Thoracic aorta (tissue), 2 donors: ENCODE measurements around the gene MICALL1. TPM values are rescaled to one million over a fixed set of nuclear protein-coding genes. Genes with fewer than 3 reads are reported as not detected.

ENCODE experiments used
- ATAC-seq: fragments of 150-250 bp; one replicate; pipeline ENCODE4 v1.8.0; 2017; ENCODE audit warnings: low read depth; ENCODE audit not compliant: insufficient number of reproducible peaks, low FRiP score
- DNase-seq: peaks from one replicate; pipeline ENCODE4 v3.0.0-alpha.2; 2020; ENCODE audit warnings: low spot score
- H3K27ac ChIP-seq, 2 donors: fragments of 200-600 bp; sonication (generic); 1 replicate in 1 of 2; 2 replicates in 1 of 2; pipeline ENCODE4 v1.5.1; 2016; ENCODE audit warnings: mild to moderate bottlenecking in 2 of 2, moderate library complexity in 2 of 2
- H3K27me3 ChIP-seq: fragments of 200-600 bp; sonication (generic); replicated peaks from 2 replicates; pipeline ENCODE4 v1.6.0; 2016; ENCODE audit warnings: mild to moderate bottlenecking; ENCODE audit not compliant: insufficient read depth
- H3K36me3 ChIP-seq: fragments of 200-600 bp; sonication (generic); one replicate; pipeline ENCODE4 v1.5.1; 2016
- H3K4me1 ChIP-seq, 2 donors: fragments of 200-600 bp; sonication (generic); 1 replicate in 1 of 2; 2 replicates in 1 of 2; pipeline versions ENCODE4 v1.5.1 to v1.6.0; 2016; ENCODE audit warnings: low read depth in 2 of 2, mild to moderate bottlenecking in 1 of 2; ENCODE audit not compliant: control insufficient read depth in 1 of 2
- H3K4me3 ChIP-seq: fragments of 200-600 bp; sonication (generic); 2 replicates; pipeline ENCODE4 v1.5.1; 2016; ENCODE audit warnings: mild to moderate bottlenecking
- H3K9me3 ChIP-seq: fragments of 200-600 bp; sonication (generic); 2 replicates; pipeline ENCODE4 v1.5.1; 2016
- CTCF ChIP-seq: fragments of 200-600 bp; sonication (generic); IDR thresholded peaks from one replicate; pipeline ENCODE4 v1.5.1; 2019; ENCODE audit warnings: antibody characterized with exemption
- total RNA-seq, 2 donors: library from RNA; depleted of rRNA; stranded (reverse); fragments of >200 nt; gene quantifications; one replicate each; pipeline versions ENCODE4 v1.1.0 to v1.2.3, GENCODE V29; 2016

Gene MICALL1
- total RNA-seq, 2 donors from 2014 or later = 16.8 to 49.3 TPM

- H3K4me3 ChIP-seq = no peak overlapping the region
- H3K27me3 ChIP-seq = no peaks in the 10 kb centered on the region
- no peak for ATAC-seq
- no peak for TF ChIP-seq CTCF
- no peak for DNase-seq
- H3K36me3 ChIP-seq = peaks cover 76% of the 10 kb centered on the region
- no peaks in the 10 kb centered on the region for H3K9me3 ChIP-seq
- no peaks in the 10 kb centered on the region for H3K4me1 ChIP-seq
- no peak overlapping the region for H3K27ac ChIP-seq
Measured at GRCh38 chr22:37870273-37870672, 35.8 kb upstream of the MICALL1 start.

GRCh38 chr22:37880668-37881440 lies 25.2 kb upstream of the MICALL1 start:
- H3K27ac ChIP-seq = no peak overlapping the region

GRCh38 chr22:37884420-37884819 lies 21.7 kb upstream of the MICALL1 start:
- Histone ChIP-seq H3K36me3 (peaks cover 22% of the 10 kb centered on the region), H3K9me3 (no peaks in the 10 kb centered on the region), H3K27me3 (no peaks in the 10 kb centered on the region), H3K27ac (peak overlapping the region; percentile 23 to 44), H3K4me1 (peaks cover 10 to 17% of the 10 kb centered on the region in 2 donors), H3K4me3 (no peak overlapping the region)
- TF ChIP-seq CTCF = no peak
- ATAC-seq = no peak
- DNase-seq = no peak

More at GRCh38 chr22:37880668-37881440, 25.2 kb upstream of the MICALL1 start:
- H3K9me3 ChIP-seq = no peaks in the 10 kb centered on the region
- no peak for TF ChIP-seq CTCF
- no peak overlapping the region for H3K4me3 ChIP-seq
- H3K4me1 ChIP-seq = peaks cover 10 to 17% of the 10 kb centered on the region in 2 donors
- no peak for DNase-seq
- peaks cover 37% of the 10 kb centered on the region for H3K36me3 ChIP-seq
- H3K27me3 ChIP-seq = no peaks in the 10 kb centered on the region
- ATAC-seq = no peak

GRCh38 chr22:37887584-37888378 lies 18.3 kb upstream of the MICALL1 start:
- Histone ChIP-seq H3K27me3 (no peaks in the 10 kb centered on the region), H3K9me3 (no peaks in the 10 kb centered on the region), H3K36me3 (peaks cover 7% of the 10 kb centered on the region), H3K4me1 (peaks cover 10 to 40% of the 10 kb centered on the region in 2 donors), H3K27ac (no peak overlapping the region), H3K4me3 (no peak overlapping the region)
- no peak for ATAC-seq
- no peak for DNase-seq
- no peak for TF ChIP-seq CTCF

- peak overlapping the region; percentile 61 to 76 for H3K27ac ChIP-seq
- H3K4me3 ChIP-seq = no peak overlapping the region
- DNase-seq (no peak), ATAC-seq (no peak)
- peaks cover 7% of the 10 kb centered on the region for H3K36me3 ChIP-seq
- TF ChIP-seq CTCF = no peak
- no peaks in the 10 kb centered on the region for H3K9me3 ChIP-seq
- H3K4me1 ChIP-seq = peaks cover 8 to 42% of the 10 kb centered on the region in 2 donors
- H3K27me3 ChIP-seq = no peaks in the 10 kb centered on the region
Measured at GRCh38 chr22:37891926-37892325, 14.2 kb upstream of the MICALL1 start.
